HepG2 (cell line): Measurements from ENCODE around the gene CD7. TPM values are rescaled to one million over a fixed set of nuclear protein-coding genes. Genes with fewer than 3 reads are reported as not detected.

Experiments used
- DNMT3B ChIP-seq: conservative IDR thresholded peaks from 2 replicates; pipeline ENCODE4 v1.6.1; 2016; ENCODE audit warnings: missing biosample characterization, control low read depth
- EP300 ChIP-seq, 3 experiments: sonication (generic) in 1 of 3; formaldehyde crosslinking in 1 of 3; IDR thresholded peaks; 2 replicates each; pipeline versions ENCODE4 v1.5.1 to v1.6.1; 2011 to 2020; ENCODE audit warnings: low read depth in 2 of 3, low read length in 2 of 3, borderline replicate concordance in 1 of 3, improper control_type of control experiment in 1 of 3, mild to moderate bottlenecking in 1 of 3, missing genetic modification reagents in 1 of 3, moderate library complexity in 1 of 3
- FOXA3 ChIP-seq: IDR thresholded peaks from 2 replicates; pipeline ENCODE4 v1.6.1; 2016; ENCODE audit warnings: missing genetic modification reagents, missing compliant biosample characterization
- MAFF ChIP-seq: IDR thresholded peaks from 2 replicates; pipeline ENCODE4 v1.6.1; 2011; ENCODE audit warnings: low read depth, low read length, improper control_type of control experiment
- NFKBIZ ChIP-seq: IDR thresholded peaks from 2 replicates; pipeline ENCODE4 v1.6.1; 2018; ENCODE audit warnings: missing genetic modification reagents, missing compliant biosample characterization
- SETDB1 ChIP-seq: sonication (generic); formaldehyde crosslinking; IDR thresholded peaks from 2 replicates; pipeline ENCODE4 v1.5.1; 2020; ENCODE audit warnings: missing genetic modification reagents, mild to moderate bottlenecking, borderline replicate concordance
- SMYD3 ChIP-seq: sonication (generic); formaldehyde crosslinking; IDR thresholded peaks from 2 replicates; pipeline ENCODE4 v1.8.1; 2023; ENCODE audit warnings: mild to moderate bottlenecking, missing genetic modification reagents
- THAP11 ChIP-seq: IDR thresholded peaks from 2 replicates; pipeline ENCODE4 v1.6.1; 2016; ENCODE audit warnings: missing biosample characterization, missing genetic modification reagents
- ZMYM2 ChIP-seq: sonication (generic); formaldehyde crosslinking; IDR thresholded peaks from 2 replicates; pipeline ENCODE4 v1.8.0; 2022; ENCODE audit warnings: mild to moderate bottlenecking, missing genetic modification reagents
- ZNF124 ChIP-seq: sonication (generic); formaldehyde crosslinking; IDR thresholded peaks from 2 replicates; pipeline ENCODE4 v1.4.0; 2020; ENCODE audit warnings: missing genetic modification reagents
- ZNF30 ChIP-seq: sonication (generic); formaldehyde crosslinking; IDR thresholded peaks from 2 replicates; pipeline ENCODE4 v1.5.0; 2020; ENCODE audit warnings: mild to moderate bottlenecking, missing genetic modification reagents
- ZNF546 ChIP-seq: sonication (generic); formaldehyde crosslinking; conservative IDR thresholded peaks from 2 replicates; pipeline ENCODE4 v1.8.1; 2023; ENCODE audit warnings: mild to moderate bottlenecking, missing genetic modification reagents
- ZNF552 ChIP-seq: sonication (generic); formaldehyde crosslinking; IDR thresholded peaks from 2 replicates; pipeline ENCODE4 v1.9.0; 2022; ENCODE audit warnings: missing genetic modification reagents, mild to moderate bottlenecking, borderline replicate concordance
- ZNF598 ChIP-seq: sonication (generic); formaldehyde crosslinking; IDR thresholded peaks from 2 replicates; pipeline ENCODE4 v1.5.1; 2020; ENCODE audit warnings: mild to moderate bottlenecking, missing genetic modification reagents, borderline replicate concordance
- polyA plus RNA-seq, 8 experiments: library from polyadenylated mRNA; depleted of rRNA in 3 of 8; stranded (reverse) in 7 of 8; unstranded in 1 of 8; fragments of >200 nt; fragmentation: Illumina TruSeq in 4 of 8; extraction: Trizol in 4 of 8; gene quantifications; 2 replicates each; pipeline versions ENCODE4 v1.2.1 to v1.2.3, GENCODE V29; 2011 to 2016; ENCODE audit warnings: low read depth in 4 of 8, missing spikeins in 1 of 8, mixed read lengths in 1 of 8; ENCODE audit not compliant: insufficient read depth in 1 of 8
- total RNA-seq, 5 experiments: library from RNA; depleted of rRNA; stranded (reverse); fragments of >200 nt; fragmentation: Illumina TruSeq; extraction: Trizol; gene quantifications; 2 replicates each; pipeline ENCODE4 v1.2.3, GENCODE V29; 2016; ENCODE audit warnings: low read depth in 1 of 5
- TF ChIP-seq, protein P1 (sequence below): sonication (generic); formaldehyde crosslinking; IDR thresholded peaks from 2 replicates; pipeline ENCODE4 v1.4.0; 2020; ENCODE audit warnings: missing genetic modification reagents
- TF ChIP-seq, protein P2 (sequence below): sonication (generic); formaldehyde crosslinking; IDR thresholded peaks from 2 replicates; pipeline ENCODE4 v1.4.0; 2020; ENCODE audit warnings: mild to moderate bottlenecking, missing genetic modification reagents
- TF ChIP-seq, protein P3 (sequence below), 2 experiments: sonication (generic) in 1 of 2; formaldehyde crosslinking in 1 of 2; IDR thresholded peaks; 2 replicates each; pipeline versions ENCODE4 v1.4.0 to v1.6.1; 2018 to 2020; ENCODE audit warnings: missing genetic modification reagents in 2 of 2, borderline replicate concordance in 1 of 2, low read depth in 1 of 2, mild to moderate bottlenecking in 1 of 2, missing biosample characterization in 1 of 2
- TF ChIP-seq, protein P4 (sequence below): sonication (generic); formaldehyde crosslinking; IDR thresholded peaks from 2 replicates; pipeline ENCODE4 v1.4.0; 2020; ENCODE audit warnings: missing genetic modification reagents, borderline replicate concordance
- TF ChIP-seq, protein P5 (sequence below): sonication (generic); formaldehyde crosslinking; IDR thresholded peaks from 2 replicates; pipeline ENCODE4 v1.4.0; 2020; ENCODE audit warnings: missing genetic modification reagents

Gene CD7
- total and polyA plus RNA-seq, 2 of the 13 experiments (the other 11 are each of a cell fraction or from before 2014, with no cell fraction given): 67.6 to 76.4 TPM

DNA sequence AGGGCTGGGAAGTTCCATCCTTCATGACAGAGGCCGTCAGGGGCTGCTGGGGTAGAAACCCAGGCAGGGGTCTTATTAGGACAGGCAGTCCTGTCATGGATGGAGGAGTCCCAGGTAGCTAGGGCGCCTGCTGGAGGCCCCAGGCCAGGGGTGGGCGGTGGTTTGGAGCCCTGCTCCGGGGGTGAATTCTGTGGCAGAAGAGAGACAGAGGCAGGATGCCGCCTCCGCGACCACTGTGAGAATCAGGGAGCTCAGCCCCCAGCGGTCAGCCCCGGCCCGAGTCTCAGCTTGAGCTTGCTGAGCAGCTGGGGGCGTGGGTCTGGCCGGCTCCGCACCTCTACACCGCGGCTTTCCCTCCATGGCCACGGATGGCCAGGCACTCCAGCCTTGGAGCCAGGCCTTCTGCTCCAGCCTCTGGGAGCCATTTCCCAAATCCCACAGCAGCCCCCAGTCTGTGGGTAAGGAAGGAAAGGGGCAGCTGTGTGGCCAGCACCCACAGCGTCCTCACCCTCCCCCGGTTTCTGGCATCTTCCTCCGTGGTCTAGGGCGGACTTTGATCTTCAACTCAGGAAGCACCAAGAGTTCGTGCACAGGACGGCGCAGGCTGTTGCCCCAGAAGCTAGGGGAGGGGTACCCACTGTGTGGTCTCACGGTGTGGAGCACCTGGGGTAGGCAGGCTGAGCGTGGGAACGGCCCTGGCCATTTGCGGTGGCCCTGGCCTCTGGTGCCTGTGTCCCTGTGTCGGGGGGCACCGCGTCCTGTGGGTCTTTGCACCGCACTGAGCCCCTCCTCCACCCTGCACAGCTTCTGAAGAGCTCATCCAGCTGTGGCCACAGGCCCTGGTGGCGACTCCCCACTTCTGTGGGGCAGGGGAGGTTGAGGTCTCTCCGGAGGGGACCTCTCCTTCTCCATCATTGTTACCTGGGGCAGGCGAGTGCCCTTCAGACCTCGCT lies 14.1 kb downstream of the CD7 start (continued):
- TF ChIP-seq, protein P1, sequence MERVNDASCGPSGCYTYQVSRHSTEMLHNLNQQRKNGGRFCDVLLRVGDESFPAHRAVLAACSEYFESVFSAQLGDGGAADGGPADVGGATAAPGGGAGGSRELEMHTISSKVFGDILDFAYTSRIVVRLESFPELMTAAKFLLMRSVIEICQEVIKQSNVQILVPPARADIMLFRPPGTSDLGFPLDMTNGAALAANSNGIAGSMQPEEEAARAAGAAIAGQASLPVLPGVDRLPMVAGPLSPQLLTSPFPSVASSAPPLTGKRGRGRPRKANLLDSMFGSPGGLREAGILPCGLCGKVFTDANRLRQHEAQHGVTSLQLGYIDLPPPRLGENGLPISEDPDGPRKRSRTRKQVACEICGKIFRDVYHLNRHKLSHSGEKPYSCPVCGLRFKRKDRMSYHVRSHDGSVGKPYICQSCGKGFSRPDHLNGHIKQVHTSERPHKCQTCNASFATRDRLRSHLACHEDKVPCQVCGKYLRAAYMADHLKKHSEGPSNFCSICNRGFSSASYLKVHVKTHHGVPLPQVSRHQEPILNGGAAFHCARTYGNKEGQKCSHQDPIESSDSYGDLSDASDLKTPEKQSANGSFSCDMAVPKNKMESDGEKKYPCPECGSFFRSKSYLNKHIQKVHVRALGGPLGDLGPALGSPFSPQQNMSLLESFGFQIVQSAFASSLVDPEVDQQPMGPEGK (CRISPR knock-in tag): peak; percentile 54; the same call in 1 of the 2 replicates
- TF ChIP-seq SMYD3 (CRISPR knock-in tag): no peak
- 0 out of 2 replicates have a peak, but pooled peaks have one; percentile 62 for TF ChIP-seq ZNF546
- no peak for TF ChIP-seq DNMT3B
- TF ChIP-seq ZMYM2 (CRISPR knock-in tag): no peak
- TF ChIP-seq FOXA3: peak; percentile 33; the same call in 1 of the 2 replicates
- no peak for TF ChIP-seq SETDB1 (CRISPR knock-in tag)
- 0 out of 4 replicates have a peak, but pooled peaks of 1 of the 2 experiments have one; percentile 7 for TF ChIP-seq EP300 (IDR thresholded peaks at IDR 0.05; ENCODE audit: low read depth in 2 of 2, low read length in 2 of 2)
- TF ChIP-seq EP300 (CRISPR knock-in tag; IDR thresholded peaks at IDR 0.05; ENCODE audit: borderline replicate concordance): peak; percentile 22; the same call in 1 of the 2 replicates
- no peak for TF ChIP-seq NFKBIZ (CRISPR knock-in tag)
- TF ChIP-seq ZNF598 (CRISPR knock-in tag): 0 out of 2 replicates have a peak, but pooled peaks have one; percentile 36
- peak; percentile 36; the same call in 1 of the 2 replicates for TF ChIP-seq THAP11 (CRISPR knock-in tag)
- TF ChIP-seq, protein P2, sequence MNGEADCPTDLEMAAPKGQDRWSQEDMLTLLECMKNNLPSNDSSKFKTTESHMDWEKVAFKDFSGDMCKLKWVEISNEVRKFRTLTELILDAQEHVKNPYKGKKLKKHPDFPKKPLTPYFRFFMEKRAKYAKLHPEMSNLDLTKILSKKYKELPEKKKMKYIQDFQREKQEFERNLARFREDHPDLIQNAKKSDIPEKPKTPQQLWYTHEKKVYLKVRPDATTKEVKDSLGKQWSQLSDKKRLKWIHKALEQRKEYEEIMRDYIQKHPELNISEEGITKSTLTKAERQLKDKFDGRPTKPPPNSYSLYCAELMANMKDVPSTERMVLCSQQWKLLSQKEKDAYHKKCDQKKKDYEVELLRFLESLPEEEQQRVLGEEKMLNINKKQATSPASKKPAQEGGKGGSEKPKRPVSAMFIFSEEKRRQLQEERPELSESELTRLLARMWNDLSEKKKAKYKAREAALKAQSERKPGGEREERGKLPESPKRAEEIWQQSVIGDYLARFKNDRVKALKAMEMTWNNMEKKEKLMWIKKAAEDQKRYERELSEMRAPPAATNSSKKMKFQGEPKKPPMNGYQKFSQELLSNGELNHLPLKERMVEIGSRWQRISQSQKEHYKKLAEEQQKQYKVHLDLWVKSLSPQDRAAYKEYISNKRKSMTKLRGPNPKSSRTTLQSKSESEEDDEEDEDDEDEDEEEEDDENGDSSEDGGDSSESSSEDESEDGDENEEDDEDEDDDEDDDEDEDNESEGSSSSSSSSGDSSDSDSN (CRISPR knock-in tag): peak; percentile 53; the same call in 1 of the 2 replicates
- TF ChIP-seq, protein P3, sequence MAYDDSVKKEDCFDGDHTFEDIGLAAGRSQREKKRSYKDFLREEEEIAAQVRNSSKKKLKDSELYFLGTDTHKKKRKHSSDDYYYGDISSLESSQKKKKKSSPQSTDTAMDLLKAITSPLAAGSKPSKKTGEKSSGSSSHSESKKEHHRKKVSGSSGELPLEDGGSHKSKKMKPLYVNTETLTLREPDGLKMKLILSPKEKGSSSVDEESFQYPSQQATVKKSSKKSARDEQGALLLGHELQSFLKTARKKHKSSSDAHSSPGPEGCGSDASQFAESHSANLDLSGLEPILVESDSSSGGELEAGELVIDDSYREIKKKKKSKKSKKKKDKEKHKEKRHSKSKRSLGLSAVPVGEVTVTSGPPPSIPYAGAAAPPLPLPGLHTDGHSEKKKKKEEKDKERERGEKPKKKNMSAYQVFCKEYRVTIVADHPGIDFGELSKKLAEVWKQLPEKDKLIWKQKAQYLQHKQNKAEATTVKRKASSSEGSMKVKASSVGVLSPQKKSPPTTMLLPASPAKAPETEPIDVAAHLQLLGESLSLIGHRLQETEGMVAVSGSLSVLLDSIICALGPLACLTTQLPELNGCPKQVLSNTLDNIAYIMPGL (CRISPR knock-in tag; IDR thresholded peaks at IDR 0.05; ENCODE audit: borderline replicate concordance in 1 of 2, low read depth in 1 of 2): 0 out of 4 replicates have a peak, but pooled peaks of 1 of the 2 experiments have one; percentile 35
- TF ChIP-seq ZNF552 (CRISPR knock-in tag): no peak
- peak; percentile 53; the same call in 1 of the 2 replicates for TF ChIP-seq ZNF30 (CRISPR knock-in tag)
- TF ChIP-seq MAFF: no peak
- TF ChIP-seq, protein P4, sequence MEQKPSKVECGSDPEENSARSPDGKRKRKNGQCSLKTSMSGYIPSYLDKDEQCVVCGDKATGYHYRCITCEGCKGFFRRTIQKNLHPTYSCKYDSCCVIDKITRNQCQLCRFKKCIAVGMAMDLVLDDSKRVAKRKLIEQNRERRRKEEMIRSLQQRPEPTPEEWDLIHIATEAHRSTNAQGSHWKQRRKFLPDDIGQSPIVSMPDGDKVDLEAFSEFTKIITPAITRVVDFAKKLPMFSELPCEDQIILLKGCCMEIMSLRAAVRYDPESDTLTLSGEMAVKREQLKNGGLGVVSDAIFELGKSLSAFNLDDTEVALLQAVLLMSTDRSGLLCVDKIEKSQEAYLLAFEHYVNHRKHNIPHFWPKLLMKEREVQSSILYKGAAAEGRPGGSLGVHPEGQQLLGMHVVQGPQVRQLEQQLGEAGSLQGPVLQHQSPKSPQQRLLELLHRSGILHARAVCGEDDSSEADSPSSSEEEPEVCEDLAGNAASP (CRISPR knock-in tag): peak; percentile 34; the same call in 1 of the 2 replicates
- TF ChIP-seq, protein P5, sequence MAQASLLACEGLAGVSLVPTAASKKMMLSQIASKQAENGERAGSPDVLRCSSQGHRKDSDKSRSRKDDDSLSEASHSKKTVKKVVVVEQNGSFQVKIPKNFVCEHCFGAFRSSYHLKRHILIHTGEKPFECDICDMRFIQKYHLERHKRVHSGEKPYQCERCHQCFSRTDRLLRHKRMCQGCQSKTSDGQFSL: no peak
- TF ChIP-seq ZNF124 (CRISPR knock-in tag): no peak
